Endothelial cell of umbilical vein (primary cell): ENCODE data around the gene PRAMEF12. TPM values are rescaled to one million over a fixed set of nuclear protein-coding genes. Genes with fewer than 3 reads are reported as not detected.

Experiments used
- BruUV-seq: library from RNA; stranded (reverse); fragments of 400-500 nt; replicated peaks from 2 replicates; lab custom pipeline; 2021; lab: Mats Ljungman, UMichigan
- CTCF ChIA-PET: fragments of 300-600, 350-600 bp; sonication (Branson Sonifier 250); formaldehyde crosslinking; loops from one replicate; lab custom pipeline; 2021; ENCODE audit warnings: antibody characterized with exemption, inconsistent platforms; lab: Charles Lee
- POLR2A ChIA-PET: fragments of 300-600, 350-600 bp; sonication (Branson Sonifier 250); formaldehyde crosslinking; loops from one replicate; lab custom pipeline; 2021; ENCODE audit warnings: antibody characterized with exemption, inconsistent platforms; lab: Charles Lee
- DNase-seq: peaks from one replicate; pipeline ENCODE4 v3.0.0-alpha.2; 2011; ENCODE audit warnings: low read depth, low spot score
- FAIRE-seq: peaks from 2 replicates; lab custom pipeline; 2011; peaks lifted over from hg19 to GRCh38; lab: Jason Lieb, UNC
- H2AFZ ChIP-seq: 2 replicates; pipeline ENCODE4 v1.6.0; 2012; ENCODE audit warnings: low read depth, low read length, control low read depth, inconsistent platforms
- H3K27ac ChIP-seq: 2 replicates; pipeline ENCODE4 v1.5.1; 2011; ENCODE audit warnings: low read depth, mild to moderate bottlenecking, control low read depth, low read length, moderate library complexity; ENCODE audit not compliant: insufficient read depth
- H3K27me3 ChIP-seq, 2 experiments: 2 replicates each; pipeline versions ENCODE4 v1.6.0 to v1.6.1; 2011; ENCODE audit warnings: low read length in 2 of 2, mixed read lengths in 1 of 2; ENCODE audit not compliant: control insufficient read depth in 2 of 2, insufficient read depth in 2 of 2
- H3K36me3 ChIP-seq, 2 experiments: 2 replicates in 1 of 2; 3 replicates in 1 of 2; pipeline ENCODE4 v1.5.1; 2011; ENCODE audit warnings: low read length in 2 of 2, mild to moderate bottlenecking in 1 of 2, moderate library complexity in 1 of 2; ENCODE audit not compliant: control insufficient read depth in 2 of 2, insufficient read depth in 2 of 2; ENCODE audit errors: extremely low read depth in 1 of 2
- H3K4me1 ChIP-seq: 3 replicates; pipeline ENCODE4 v1.5.1; 2011; ENCODE audit warnings: mild to moderate bottlenecking, low read length; ENCODE audit not compliant: control insufficient read depth, insufficient read depth; ENCODE audit errors: extremely low read depth
- H3K4me2 ChIP-seq: 2 replicates; pipeline ENCODE4 v1.6.1; 2011; ENCODE audit warnings: low read length, control low read depth, mixed read lengths; ENCODE audit not compliant: insufficient read depth
- H3K4me3 ChIP-seq, 3 experiments: fragments of 200-600 bp in 1 of 3; sonication (generic), shearing (Covaris generic) in 1 of 3; replicated peaks in 1 of 3; 2 replicates each; pipeline ENCODE4 v1.5.1; 2011 to 2016; ENCODE audit warnings: control low read depth in 3 of 3, low read length in 3 of 3, mild to moderate bottlenecking in 2 of 3, inconsistent platforms in 1 of 3, low read depth in 1 of 3, moderate library complexity in 1 of 3; ENCODE audit not compliant: insufficient read depth in 1 of 3
- H3K79me2 ChIP-seq: 2 replicates; pipeline ENCODE4 v1.6.0; 2012; ENCODE audit warnings: low read length, inconsistent platforms; ENCODE audit not compliant: control insufficient read depth, insufficient read depth
- H3K9ac ChIP-seq: replicated peaks from 2 replicates; pipeline ENCODE3; 2011; ENCODE audit warnings: low read length, control low read depth; ENCODE audit not compliant: insufficient read depth; ENCODE audit errors: extremely low read depth
- H3K9me1 ChIP-seq: replicated peaks from 3 replicates; pipeline ENCODE4 v1.6.0; 2011; ENCODE audit warnings: mild to moderate bottlenecking, low read length; ENCODE audit not compliant: control insufficient read depth, insufficient read depth; ENCODE audit errors: extremely low read depth
- H3K9me3 ChIP-seq: replicated peaks from 2 replicates; pipeline ENCODE4 v1.5.1; 2012; ENCODE audit warnings: low read length, inconsistent platforms; ENCODE audit not compliant: control insufficient read depth, insufficient read depth
- H4K20me1 ChIP-seq: replicated peaks from 2 replicates; pipeline ENCODE3; 2011; ENCODE audit warnings: mild to moderate bottlenecking, low read length; ENCODE audit not compliant: control insufficient read depth, insufficient read depth; ENCODE audit errors: extremely low read depth
- CTCF ChIP-seq, 2 donors: IDR thresholded peaks; 1 replicate in 1 of 2; 2 replicates in 1 of 2; pipeline ENCODE4 v1.5.1; 2011; ENCODE audit warnings: low read length in 2 of 2, mild to moderate bottlenecking in 2 of 2, moderate library complexity in 2 of 2, control low read depth in 1 of 2, inconsistent platforms in 1 of 2, low read depth in 1 of 2; ENCODE audit not compliant: insufficient read depth in 1 of 2; ENCODE audit errors: extremely low read depth in 1 of 2
- EZH2 ChIP-seq: IDR thresholded peaks from 2 replicates; pipeline ENCODE4 v1.6.1; 2012; ENCODE audit warnings: borderline replicate concordance, low read depth, mild to moderate bottlenecking, moderate library complexity, low read length, inconsistent platforms; ENCODE audit not compliant: severe bottlenecking
- FOS ChIP-seq: IDR thresholded peaks from 2 replicates; pipeline ENCODE4 v1.6.1; 2011; ENCODE audit warnings: mild to moderate bottlenecking, low read length, moderate library complexity, borderline replicate concordance; ENCODE audit not compliant: insufficient read depth
- GATA2 ChIP-seq: IDR thresholded peaks from 2 replicates; pipeline ENCODE4 v1.7.0; 2011; ENCODE audit warnings: low read depth, mild to moderate bottlenecking, moderate library complexity, mixed read lengths, low read length; ENCODE audit not compliant: insufficient read length, insufficient read depth
- JUN ChIP-seq: IDR thresholded peaks from 2 replicates; pipeline ENCODE4 v1.6.1; 2011; ENCODE audit warnings: borderline replicate concordance, low read depth; ENCODE audit not compliant: insufficient read length, insufficient read depth
- MAX ChIP-seq: IDR thresholded peaks from 2 replicates; pipeline ENCODE4 v1.6.1; 2011; ENCODE audit not compliant: insufficient read depth, insufficient read length
- MYC ChIP-seq: IDR thresholded peaks from one replicate; pipeline ENCODE4 v1.6.1; 2011; ENCODE audit warnings: mild to moderate bottlenecking, low read depth, low read length
- POLR2A ChIP-seq: IDR thresholded peaks from 2 replicates; pipeline ENCODE4 v1.6.1; 2012; ENCODE audit warnings: low read depth, mild to moderate bottlenecking, control low read depth, low read length
- POLR2AphosphoS5 ChIP-seq: IDR thresholded peaks from 2 replicates; pipeline ENCODE4 v1.6.1; 2012; ENCODE audit warnings: low read depth, mild to moderate bottlenecking, control low read depth, low read length, moderate library complexity; ENCODE audit not compliant: insufficient read depth
- dilution Hi-C: fragments of 300-500 bp; cut with MboI; formaldehyde crosslinking; loops from one replicate; pipeline ENCODE4 v1.15.0; 2019; ENCODE audit warnings: low sequenced_read_pairs; ENCODE audit not compliant: extremely low pct_ligation_motif_present
- intact Hi-C: fragments of 100-400 bp; cut with micrococcal nuclease; formaldehyde crosslinking; loops from one replicate; pipeline ENCODE4 v1.10.0; 2022
- polyA plus RNA-seq, 4 experiments: library from polyadenylated mRNA; depleted of rRNA in 3 of 4; stranded (reverse) in 3 of 4; unstranded in 1 of 4; fragments of >200 nt; gene quantifications; 2 replicates each; pipeline versions ENCODE4 v1.2.1 to v1.2.3, GENCODE V29; 2011 to 2012; ENCODE audit warnings: missing spikeins in 1 of 4
- total RNA-seq: library from RNA; stranded (reverse); gene quantifications from 2 replicates; pipeline ENCODE4 v1.2.3, GENCODE V29; 2021

PRAMEF12 gene
- total and polyA plus RNA-seq, 2 donors (not counting 3 experiments of a cell fraction or from before 2014, with no cell fraction given), result not detected

GRCh38 chr1:12748778-12749355 is 24.7 kb upstream of the PRAMEF12 start:
- no peaks in the 10 kb centered on the region for H3K9me1 ChIP-seq
- no TSS peak for BruUV-seq
- no peaks in the 10 kb centered on the region for H3K4me1 ChIP-seq
- dilution Hi-C loops, result no loop called here
- no peaks in the 10 kb centered on the region for H3K36me3 ChIP-seq
- H3K9me3 ChIP-seq, result no peaks in the 10 kb centered on the region
- POLR2A ChIA-PET, result no interaction called here
- H3K79me2 ChIP-seq, result no peaks in the 10 kb centered on the region
- no peak overlapping the region for H3K4me2 ChIP-seq
- intact Hi-C loops, result no loop called here
- CTCF ChIA-PET, result no interaction called here
- DNase-seq, result no peak
- TF ChIP-seq EZH2 (no peak), JUN (no peak), POLR2AphosphoS5 (no peak), MYC (no peak), MAX (no peak), GATA2 (no peak), POLR2A (no peak), CTCF (IDR thresholded peaks at IDR 0.05; ENCODE audit: extremely low read depth in 1 of 2, insufficient read depth in 1 of 2, low read depth in 1 of 2, low read length in 2 of 2) (no peak), FOS (no peak)
- no peak overlapping the region for H3K4me3 ChIP-seq
- H2AFZ ChIP-seq, result no peak overlapping the region
- no peak overlapping the region for H3K27ac ChIP-seq
- H3K9ac ChIP-seq, result no peak overlapping the region
- H4K20me1 ChIP-seq, result no peaks in the 10 kb centered on the region
- FAIRE-seq, result no peak
- no peaks in the 10 kb centered on the region for H3K27me3 ChIP-seq
